Neuronal stem cell (in vitro differentiated cells): Measurements from ENCODE around the gene PARD3.
A peak's percentile ranks its signal among the peaks of the same experiment; 100 is the strongest.

Experiments
- DNase-seq: peaks from one replicate; pipeline ENCODE4 v3.0.0-alpha.2; 2013; ENCODE audit warnings: low spot score
- H2AFZ ChIP-seq: one replicate; pipeline ENCODE4 v1.6.1; 2013; ENCODE audit warnings: mild to moderate bottlenecking, low read length, inconsistent platforms
- H2AK5ac ChIP-seq: 2 replicates; pipeline ENCODE4 v1.6.1; 2013; ENCODE audit warnings: low read depth, mild to moderate bottlenecking, inconsistent platforms, low read length, moderate library complexity, mixed read lengths
- H2BK120ac ChIP-seq: 2 replicates; pipeline ENCODE4 v1.6.1; 2013; ENCODE audit warnings: low read depth, mild to moderate bottlenecking, inconsistent platforms, low read length, moderate library complexity, mixed read lengths
- H2BK12ac ChIP-seq: one replicate; pipeline ENCODE4 v1.6.1; 2013; ENCODE audit warnings: low read length, inconsistent platforms
- H2BK15ac ChIP-seq: 2 replicates; pipeline ENCODE4 v1.6.1; 2013; ENCODE audit warnings: mild to moderate bottlenecking, low read length, inconsistent platforms, mixed read lengths
- H2BK5ac ChIP-seq: one replicate; pipeline ENCODE4 v1.6.1; 2013; ENCODE audit warnings: inconsistent platforms, mild to moderate bottlenecking, low read length, moderate library complexity
- H3K14ac ChIP-seq: one replicate; pipeline ENCODE4 v1.6.1; 2013; ENCODE audit warnings: low read length, inconsistent platforms
- H3K18ac ChIP-seq: 2 replicates; pipeline ENCODE4 v1.6.1; 2013; ENCODE audit warnings: low read length, inconsistent platforms
- H3K23ac ChIP-seq: 2 replicates; pipeline ENCODE4 v1.6.1; 2013; ENCODE audit warnings: low read depth, mild to moderate bottlenecking, mixed read lengths, low read length, inconsistent platforms; ENCODE audit not compliant: poor library complexity
- H3K27ac ChIP-seq: replicated peaks from 3 replicates; pipeline ENCODE4 v1.5.1; 2013; ENCODE audit warnings: low read length, inconsistent platforms
- H3K27me3 ChIP-seq, 3 experiments: 2 replicates each; pipeline ENCODE4 v1.6.1; 2013; ENCODE audit warnings: low read length in 3 of 3, mild to moderate bottlenecking in 2 of 3, inconsistent platforms in 1 of 3, low read depth in 1 of 3, mixed read lengths in 1 of 3, moderate library complexity in 1 of 3; ENCODE audit not compliant: control insufficient read depth in 3 of 3, insufficient read depth in 3 of 3
- H3K36me3 ChIP-seq, 2 donors: replicated peaks in 1 of 2; 2 replicates each; pipeline ENCODE4 v1.6.1; 2013; ENCODE audit warnings: low read length in 2 of 2; ENCODE audit not compliant: control insufficient read depth in 2 of 2, insufficient read depth in 2 of 2
- H3K4ac ChIP-seq: 2 replicates; pipeline ENCODE4 v1.6.1; 2013; ENCODE audit warnings: inconsistent platforms, mild to moderate bottlenecking, low read length, moderate library complexity
- H3K4me1 ChIP-seq, 2 donors: 1 replicate in 1 of 2; 2 replicates in 1 of 2; pipeline ENCODE4 v1.6.1; 2013; ENCODE audit warnings: low read length in 2 of 2, low read depth in 1 of 2; ENCODE audit not compliant: control insufficient read depth in 2 of 2, insufficient read depth in 1 of 2
- H3K4me2 ChIP-seq: one replicate; pipeline ENCODE4 v1.6.1; 2013; ENCODE audit warnings: mild to moderate bottlenecking, low read length, inconsistent platforms; ENCODE audit not compliant: insufficient read depth, poor library complexity, severe bottlenecking
- H3K4me3 ChIP-seq, 2 donors: 2 replicates each; pipeline ENCODE4 v1.5.1; 2013; ENCODE audit warnings: low read length in 2 of 2, mild to moderate bottlenecking in 2 of 2, inconsistent platforms in 1 of 2, moderate library complexity in 1 of 2
- H3K79me1 ChIP-seq: one replicate; pipeline ENCODE4 v1.6.1; 2013; ENCODE audit warnings: low read depth, mild to moderate bottlenecking, inconsistent platforms, low read length, moderate library complexity
- H3K9ac ChIP-seq: one replicate; pipeline ENCODE4 v1.6.1; 2013; ENCODE audit warnings: mild to moderate bottlenecking, low read depth, low read length, inconsistent platforms; ENCODE audit not compliant: poor library complexity
- H3K9me3 ChIP-seq, 2 donors: replicated peaks in 1 of 2; 2 replicates each; pipeline versions ENCODE3 to v1.6.1; 2013; ENCODE audit warnings: low read length in 2 of 2, mild to moderate bottlenecking in 2 of 2, inconsistent platforms in 1 of 2, low read depth in 1 of 2, mixed read lengths in 1 of 2, moderate library complexity in 1 of 2; ENCODE audit not compliant: control insufficient read depth in 2 of 2, insufficient read depth in 1 of 2
- H4K8ac ChIP-seq: one replicate; pipeline ENCODE4 v1.6.1; 2013; ENCODE audit warnings: low read depth, mild to moderate bottlenecking, inconsistent platforms, low read length, moderate library complexity
- H4K91ac ChIP-seq: one replicate; pipeline ENCODE4 v1.6.1; 2013; ENCODE audit warnings: low read length, low read depth, mild to moderate bottlenecking, inconsistent platforms; ENCODE audit not compliant: poor library complexity
- WGBS, 2 donors: extraction: QIAGEN DNeasy Blood & Tissue Kit; methylation state at CpG; one replicate each; pipeline ENCODE4 v1.1.7; 2013; ENCODE audit warnings: missing lambda C conversion rate in 2 of 2, mixed read lengths in 1 of 2; ENCODE audit not compliant: insufficient read length in 2 of 2, insufficient replicate concordance in 1 of 2; ENCODE audit errors: extremely low coverage in 2 of 2; 5-methylcytosine and 5-hydroxymethylcytosine counted together

Gene PARD3

DNA sequence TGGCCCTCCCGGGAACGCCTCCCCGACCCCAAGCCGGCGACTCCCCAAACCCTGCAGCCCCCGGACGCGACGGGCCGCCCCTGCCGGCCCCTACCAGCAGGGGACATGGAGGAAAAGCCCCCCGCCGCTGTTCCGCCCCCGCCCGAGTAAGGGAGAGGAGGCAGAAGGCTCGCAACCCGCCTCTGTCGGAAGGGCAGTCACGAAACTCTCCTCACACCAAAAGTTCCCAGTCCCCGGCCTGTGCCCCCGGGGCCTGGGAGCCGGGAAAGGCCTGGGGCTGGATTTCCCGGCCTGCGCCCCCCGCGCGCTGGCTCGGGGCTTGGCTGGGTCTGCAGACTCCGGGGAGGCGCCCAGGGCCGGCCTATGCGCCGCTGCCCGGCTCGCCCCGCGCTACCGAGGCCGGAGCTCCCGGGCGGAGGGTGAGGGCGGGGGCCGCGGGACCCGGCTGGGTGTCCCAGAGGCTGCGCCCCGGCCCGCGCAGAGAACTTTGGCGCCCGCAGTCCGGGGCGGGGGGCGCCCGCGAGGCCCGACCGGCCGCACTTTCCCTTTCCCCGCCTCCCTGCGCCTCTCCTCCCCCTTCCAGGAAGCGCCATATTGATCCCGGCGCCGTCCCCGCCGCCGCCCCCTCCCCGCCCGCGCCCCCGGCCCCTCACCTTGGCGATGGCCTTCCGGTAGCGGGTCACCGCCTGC lies 728 bp downstream of the PARD3 start:
- peak overlapping the region; percentile 57 for H2BK120ac ChIP-seq
- peak overlapping the region; percentile 77 for H3K27ac ChIP-seq
- peak overlapping the region; percentile 96 for H3K9ac ChIP-seq
- H3K27me3 ChIP-seq, result peaks cover 0 to 8% (median 2%) of the 10 kb centered on the region in 3 experiments
- no peak overlapping the region for H4K91ac ChIP-seq
- H3K18ac ChIP-seq, result peak overlapping the region; percentile 94
- no peak overlapping the region for H2BK15ac ChIP-seq
- peaks cover 14 to 35% of the 10 kb centered on the region in 2 donors for H3K4me1 ChIP-seq
- peak; percentile 54 for DNase-seq
- no peaks in the 10 kb centered on the region for H3K36me3 ChIP-seq
- peak overlapping the region; percentile 70 for H2BK5ac ChIP-seq
- H4K8ac ChIP-seq, result no peak overlapping the region
- H3K4ac ChIP-seq, result no peak overlapping the region
- no peaks in the 10 kb centered on the region for H3K9me3 ChIP-seq
- H3K23ac ChIP-seq, result peak overlapping the region; percentile 62
- peak overlapping the region; percentile 19 for H2AK5ac ChIP-seq
- H2BK12ac ChIP-seq, result no peak overlapping the region
- peak overlapping the region; percentile 92 for H2AFZ ChIP-seq
- peak overlapping the region; percentile 68 to 98 for H3K4me3 ChIP-seq
- peak overlapping the region; percentile 86 for H3K4me2 ChIP-seq
- no peak overlapping the region for H3K14ac ChIP-seq
- peaks cover 6% of the 10 kb centered on the region for H3K79me1 ChIP-seq
- WGBS, 2 donors, result no CpG with 5 or more reads among the region's 77 CpGs

DNA sequence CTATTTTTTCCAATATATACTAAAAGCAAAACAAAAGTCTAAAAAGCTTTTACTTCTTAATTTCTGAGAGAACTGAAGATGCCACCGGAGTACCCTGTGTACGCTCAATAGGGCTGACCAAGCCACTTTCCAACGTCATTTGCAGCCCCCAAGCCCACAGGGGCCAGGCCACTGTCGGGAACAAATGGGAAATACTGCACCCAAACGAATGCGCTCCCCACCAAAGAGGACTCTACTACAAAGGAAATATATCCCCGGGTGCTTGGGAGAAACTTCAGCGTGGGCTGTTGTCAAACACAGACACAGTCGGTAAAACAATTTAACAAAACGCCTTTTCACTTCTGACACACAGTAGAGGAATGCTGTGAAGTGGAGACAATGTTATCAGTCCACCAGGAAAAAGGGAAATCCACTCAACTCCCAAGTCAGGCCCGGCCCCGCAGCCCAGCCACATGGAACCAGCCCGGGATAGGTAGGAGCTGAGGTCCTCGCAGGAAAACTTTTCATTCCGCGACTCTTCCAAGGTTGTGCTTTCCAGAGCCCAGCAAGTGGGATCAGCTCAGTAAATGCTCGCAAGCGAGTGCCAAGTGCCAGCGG lies 1.4 kb downstream of the PARD3 start:
- peaks cover 21 to 42% of the 10 kb centered on the region in 2 donors for H3K4me1 ChIP-seq
- peak overlapping the region; percentile 70 for H2BK5ac ChIP-seq
- H4K8ac ChIP-seq, result no peak overlapping the region
- H4K91ac ChIP-seq, result no peak overlapping the region
- H2AFZ ChIP-seq, result peak overlapping the region; percentile 92
- H3K9ac ChIP-seq, result peak overlapping the region; percentile 85
- peak overlapping the region; percentile 19 for H2AK5ac ChIP-seq
- H3K4me3 ChIP-seq, result peak overlapping the region; percentile 68 to 94
- H2BK120ac ChIP-seq, result no peak overlapping the region
- no peaks in the 10 kb centered on the region for H3K9me3 ChIP-seq
- H3K27me3 ChIP-seq, result peaks cover 0 to 8% (median 2%) of the 10 kb centered on the region in 3 experiments
- H3K4ac ChIP-seq, result no peak overlapping the region
- peak overlapping the region; percentile 77 for H3K27ac ChIP-seq
- no peak overlapping the region for H3K14ac ChIP-seq
- no peak overlapping the region for H2BK12ac ChIP-seq
- peaks cover 6% of the 10 kb centered on the region for H3K79me1 ChIP-seq
- no peak overlapping the region for H2BK15ac ChIP-seq
- peak overlapping the region; percentile 94 for H3K18ac ChIP-seq
- DNase-seq, result peak; percentile 27
- no peaks in the 10 kb centered on the region for H3K36me3 ChIP-seq
- H3K23ac ChIP-seq, result peak overlapping the region; percentile 10
- no CpG with 5 or more reads among the region's 19 CpGs for WGBS, 2 donors
- H3K4me2 ChIP-seq, result peak overlapping the region; percentile 86

DNA sequence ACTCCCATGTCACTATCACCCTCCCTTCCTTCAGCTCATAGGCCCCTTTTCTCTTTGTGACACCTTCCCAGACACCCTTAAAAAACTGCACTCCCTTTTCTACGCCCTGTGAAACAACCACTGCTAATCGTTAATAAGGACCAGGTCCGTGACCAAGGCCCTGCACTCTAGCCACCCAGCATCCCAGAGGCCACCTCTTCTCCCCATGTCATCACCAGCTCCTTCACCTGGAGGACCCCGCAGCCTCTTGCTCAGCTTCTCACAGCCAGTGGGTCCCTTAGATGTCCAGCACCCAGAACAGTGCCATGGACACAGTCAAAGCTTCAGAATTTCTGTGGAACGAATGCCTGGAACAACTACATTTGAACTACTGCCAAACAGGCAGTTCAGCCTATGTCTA lies 2.3 kb downstream of the PARD3 start:
- DNase-seq, result no peak
- WGBS, 2 donors, result no CpG with 5 or more reads among the region's 5 CpGs
- Histone ChIP-seq H2BK15ac (no peak overlapping the region), H3K27me3 (peaks cover 0 to 8% (median 2%) of the 10 kb centered on the region in 3 experiments), H2BK12ac (no peak overlapping the region), H3K18ac (no peak overlapping the region), H3K4ac (no peak overlapping the region), H3K14ac (no peak overlapping the region), H3K9me3 (no peaks in the 10 kb centered on the region), H4K91ac (no peak overlapping the region), H2AFZ (no peak overlapping the region), H2BK120ac (no peak overlapping the region), H3K9ac (no peak overlapping the region), H4K8ac (no peak overlapping the region), H3K27ac (no peak overlapping the region), H3K4me2 (no peak overlapping the region), H3K23ac (no peak overlapping the region), H3K79me1 (peaks cover 6% of the 10 kb centered on the region), H3K4me1 (peaks cover 22 to 44% of the 10 kb centered on the region in 2 donors), H2BK5ac (no peak overlapping the region), H3K36me3 (no peaks in the 10 kb centered on the region), H3K4me3 (peak overlapping the region in 1 of 2 donors; percentile 68), H2AK5ac (no peak overlapping the region)

DNA sequence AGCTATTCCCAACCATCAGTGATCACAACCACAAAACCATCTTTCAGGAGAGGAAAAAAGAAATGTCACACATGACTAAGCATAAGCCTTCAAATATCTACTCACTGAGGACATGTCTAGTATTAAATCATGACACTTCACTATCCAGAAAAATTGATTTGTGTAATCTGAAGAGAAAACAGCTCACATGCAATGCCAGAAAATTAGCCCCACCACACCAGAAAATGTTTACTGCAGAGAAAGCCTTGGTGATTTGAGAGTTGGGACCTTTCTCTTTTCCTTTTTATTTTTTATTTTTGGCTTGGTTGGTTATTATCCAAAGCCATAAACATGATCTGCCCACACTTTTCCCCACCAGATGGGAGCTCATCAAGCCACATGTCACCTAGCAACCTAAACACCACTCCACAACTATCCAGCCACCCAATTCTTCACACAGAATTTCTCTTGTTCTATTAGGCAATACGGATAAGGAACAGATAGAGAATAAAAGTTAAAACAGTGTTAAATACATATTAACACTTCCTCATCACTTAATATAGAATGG lies 3.1 kb downstream of the PARD3 start:
- H2BK120ac ChIP-seq, result no peak overlapping the region
- no peak overlapping the region for H4K91ac ChIP-seq
- H3K27me3 ChIP-seq, result peaks cover 0 to 8% (median 2%) of the 10 kb centered on the region in 3 experiments
- H2BK5ac ChIP-seq, result no peak overlapping the region
- H2AK5ac ChIP-seq, result no peak overlapping the region
- no peak overlapping the region for H3K18ac ChIP-seq
- no peak for DNase-seq
- H3K79me1 ChIP-seq, result peaks cover 6% of the 10 kb centered on the region
- H3K9me3 ChIP-seq, result no peaks in the 10 kb centered on the region
- H3K14ac ChIP-seq, result no peak overlapping the region
- no peak overlapping the region for H3K23ac ChIP-seq
- no peak overlapping the region for H2BK12ac ChIP-seq
- WGBS, 2 donors, result no CpG with 5 or more reads among the region's 1 CpG
- H2AFZ ChIP-seq, result no peak overlapping the region
- H3K4me3 ChIP-seq, result no peak overlapping the region
- peaks cover 22 to 44% of the 10 kb centered on the region in 2 donors for H3K4me1 ChIP-seq
- H3K4ac ChIP-seq, result no peak overlapping the region
- H3K36me3 ChIP-seq, result no peaks in the 10 kb centered on the region
- H3K4me2 ChIP-seq, result no peak overlapping the region
- H2BK15ac ChIP-seq, result no peak overlapping the region
- H3K9ac ChIP-seq, result no peak overlapping the region
- no peak overlapping the region for H3K27ac ChIP-seq
- H4K8ac ChIP-seq, result no peak overlapping the region
